ENCODE results near the gene CCDC110.

The CCDC110 gene

GRCh38 chr4:185470501-185471195 is 885 bp downstream of the CCDC110 start:
- no peak for TF ChIP-seq CTCF (IDR thresholded peaks at IDR 0.05; ENCODE audit: low read depth, low read length)
- DNase-seq (ENCODE audit: extremely low read depth, low read depth), result no peak

GRCh38 chr4:185469580-185470154 is 1.9 kb downstream of the CCDC110 start:
- DNase-seq (ENCODE audit: extremely low read depth, low read depth), result no peak
- TF ChIP-seq CTCF (IDR thresholded peaks at IDR 0.05; ENCODE audit: low read depth, low read length), result no peak

- TF ChIP-seq CTCF (IDR thresholded peaks at IDR 0.05; ENCODE audit: low read depth, low read length), result no peak
- DNase-seq (ENCODE audit: extremely low read depth, low read depth), result no peak
Measured at GRCh38 chr4:185468999-185469398, 2.5 kb downstream of the CCDC110 start.

GRCh38 chr4:185467991-185468390 is 3.5 kb downstream of the CCDC110 start:
- DNase-seq (ENCODE audit: extremely low read depth, low read depth), result no peak
- no peak for TF ChIP-seq CTCF (IDR thresholded peaks at IDR 0.05; ENCODE audit: low read depth, low read length)

GRCh38 chr4:185467101-185467500 is 4.4 kb downstream of the CCDC110 start:
- no peak for DNase-seq (ENCODE audit: extremely low read depth, low read depth)
- TF ChIP-seq CTCF (IDR thresholded peaks at IDR 0.05; ENCODE audit: low read depth, low read length), result no peak

- no peak for TF ChIP-seq CTCF (IDR thresholded peaks at IDR 0.05; ENCODE audit: low read depth, low read length)
- no peak for DNase-seq (ENCODE audit: extremely low read depth, low read depth)
Measured at GRCh38 chr4:185465707-185466106, 5.8 kb downstream of the CCDC110 start.

- no peak for TF ChIP-seq CTCF (IDR thresholded peaks at IDR 0.05; ENCODE audit: low read depth, low read length)
- DNase-seq (ENCODE audit: extremely low read depth, low read depth), result no peak
Measured at GRCh38 chr4:185464887-185465286, 6.6 kb downstream of the CCDC110 start.
